Central memory CD4-positive, alpha-beta T cell (primary cell): Measurements from ENCODE around the gene CMTM5.

ENCODE experiments used
- DNase-seq: peaks from one replicate; pipeline ENCODE4 v3.0.0; 2022

CMTM5 gene

DNA sequence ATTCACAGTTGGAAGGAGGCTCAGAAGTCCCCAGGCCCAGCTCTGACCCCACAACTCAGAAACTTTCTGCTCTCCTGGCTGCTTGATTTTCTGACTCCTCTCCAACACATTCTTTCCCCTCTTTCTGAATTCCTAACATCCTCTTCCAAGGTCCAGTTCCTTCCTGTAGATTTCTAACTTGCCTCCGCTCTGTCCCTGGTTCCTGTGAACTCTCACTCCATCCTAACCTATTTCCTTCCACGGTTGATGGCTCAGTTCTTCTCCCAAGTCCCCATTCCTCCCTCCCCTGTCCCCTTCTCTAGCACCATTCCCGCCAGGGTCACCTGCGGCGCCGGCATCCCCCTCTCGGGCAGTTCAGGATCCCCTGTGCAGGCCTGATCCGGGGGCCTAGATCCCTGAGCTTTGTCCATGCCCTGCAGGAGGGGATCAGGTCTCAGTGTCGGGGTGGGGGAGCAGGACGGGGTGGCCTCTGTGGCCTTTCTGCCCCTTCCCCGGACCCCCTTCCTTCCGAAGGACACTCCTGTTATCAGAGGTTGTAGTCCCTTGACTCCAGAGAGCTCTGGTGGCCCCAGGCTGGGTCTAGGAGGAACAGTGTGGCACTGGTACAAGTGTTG lies 18.2 kb upstream of the CMTM5 start:
- DNase-seq, result no peak

GRCh38 chr14:23359167-23359626 lies 17.6 kb upstream of the CMTM5 start:
- no peak for DNase-seq

- DNase-seq, result no peak
Measured at GRCh38 chr14:23359722-23360447, 17.0 kb upstream of the CMTM5 start.

DNA sequence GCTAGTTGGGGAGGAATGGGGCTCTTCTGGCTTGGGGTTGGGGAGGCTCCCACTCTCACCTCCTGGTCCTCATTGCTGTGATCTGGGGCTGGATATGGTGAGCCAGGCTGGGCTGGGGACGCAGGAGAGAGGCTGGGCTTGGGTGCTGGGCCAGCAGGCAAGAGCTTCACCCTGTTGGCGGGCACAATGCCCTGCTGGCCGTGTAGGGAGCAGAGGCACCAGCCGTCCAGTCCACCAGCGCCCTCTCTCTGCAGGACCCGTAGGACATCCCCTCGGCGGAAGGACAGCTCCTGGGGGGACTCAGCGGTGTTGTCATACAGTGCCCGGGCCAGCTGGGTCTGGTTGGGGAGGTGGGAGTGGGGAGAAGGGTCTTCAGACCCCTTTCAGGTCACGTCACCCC lies 16.4 kb upstream of the CMTM5 start:
- no peak for DNase-seq

DNA sequence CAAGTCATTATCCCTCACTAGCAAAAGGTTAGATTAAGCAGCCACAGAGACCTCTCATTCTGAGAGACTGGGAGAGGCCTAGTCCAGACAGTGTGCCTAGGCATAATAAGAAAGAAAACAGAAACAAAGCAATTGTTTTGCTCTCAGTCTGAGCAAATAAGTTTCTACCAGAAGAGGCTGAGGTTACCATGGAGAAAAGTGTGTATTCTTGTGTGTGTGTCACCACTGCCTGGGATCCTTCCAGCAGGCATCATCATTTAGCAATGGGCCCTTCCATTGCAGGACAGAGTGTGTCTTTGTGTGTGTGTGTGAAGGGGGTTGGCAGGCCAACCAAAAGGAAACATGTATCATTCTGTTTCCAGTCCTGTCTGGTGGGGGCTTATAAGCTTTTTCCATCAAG lies 15.5 kb upstream of the CMTM5 start:
- DNase-seq, result no peak

DNA sequence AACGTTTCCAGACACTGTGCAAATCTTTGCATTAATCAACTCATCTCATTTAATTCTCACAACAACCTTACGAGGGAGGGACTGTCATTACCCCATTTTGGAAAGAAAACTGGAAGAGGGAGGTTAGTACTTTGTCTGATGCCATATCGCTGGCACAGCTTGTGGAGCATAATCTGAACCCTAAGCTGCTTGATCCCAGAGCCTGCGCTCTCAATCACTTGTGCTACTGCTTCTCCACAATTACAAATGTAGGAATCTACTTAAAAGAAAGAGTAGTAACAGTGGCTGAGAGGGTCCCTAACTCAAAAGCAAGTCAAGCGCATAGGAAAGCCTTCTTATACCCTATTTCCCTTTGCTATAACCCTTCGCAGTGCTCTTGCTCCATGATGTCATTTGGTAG lies 15.1 kb upstream of the CMTM5 start:
- DNase-seq, result no peak

GRCh38 chr14:23362200-23362599 lies 14.6 kb upstream of the CMTM5 start:
- DNase-seq, result no peak

GRCh38 chr14:23364164-23365035 lies 12.4 kb upstream of the CMTM5 start:
- no peak for DNase-seq

- no peak for DNase-seq
Measured at GRCh38 chr14:23365036-23365731, 11.7 kb upstream of the CMTM5 start, which contains the start of gene EFS. Gene EFS (minus strand): TSS chr14:23365172. CDS start chr14:23365025, 147 bp downstream.

- DNase-seq, result no peak
Measured at GRCh38 chr14:23365732-23366425, 11.0 kb upstream of the CMTM5 start.

- no peak for DNase-seq
Measured at GRCh38 chr14:23366426-23366921, 10.4 kb upstream of the CMTM5 start.

DNA sequence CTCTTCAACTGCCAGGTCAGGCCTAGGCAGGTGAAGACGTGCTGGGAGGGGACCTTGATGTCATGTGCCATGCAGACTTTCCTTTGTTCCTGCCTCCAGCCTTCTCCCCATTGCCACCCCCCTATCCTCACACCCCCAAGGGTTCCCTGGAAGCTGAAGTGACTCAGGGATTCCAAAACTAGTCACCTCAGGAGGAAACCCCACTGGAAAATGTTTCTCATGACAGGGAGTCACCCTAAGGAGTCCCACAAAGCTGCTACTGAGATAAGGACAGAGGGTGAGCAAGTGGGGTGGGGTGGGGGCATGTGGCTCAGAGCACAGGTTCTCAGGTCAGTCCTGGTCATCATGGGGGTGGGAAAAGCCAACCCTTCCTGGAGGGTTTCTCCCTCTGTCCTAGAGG lies 6.6 kb upstream of the CMTM5 start:
- DNase-seq, result no peak

GRCh38 chr14:23371865-23372264 lies 5.0 kb upstream of the CMTM5 start:
- no peak for DNase-seq

- no peak for DNase-seq
Measured at GRCh38 chr14:23372509-23372908, 4.3 kb upstream of the CMTM5 start, which contains the start of gene IL25. Gene IL25 (plus strand): TSS chr14:23372809.

- DNase-seq, result no peak
Measured at GRCh38 chr14:23373041-23373440, 3.8 kb upstream of the CMTM5 start.

DNA sequence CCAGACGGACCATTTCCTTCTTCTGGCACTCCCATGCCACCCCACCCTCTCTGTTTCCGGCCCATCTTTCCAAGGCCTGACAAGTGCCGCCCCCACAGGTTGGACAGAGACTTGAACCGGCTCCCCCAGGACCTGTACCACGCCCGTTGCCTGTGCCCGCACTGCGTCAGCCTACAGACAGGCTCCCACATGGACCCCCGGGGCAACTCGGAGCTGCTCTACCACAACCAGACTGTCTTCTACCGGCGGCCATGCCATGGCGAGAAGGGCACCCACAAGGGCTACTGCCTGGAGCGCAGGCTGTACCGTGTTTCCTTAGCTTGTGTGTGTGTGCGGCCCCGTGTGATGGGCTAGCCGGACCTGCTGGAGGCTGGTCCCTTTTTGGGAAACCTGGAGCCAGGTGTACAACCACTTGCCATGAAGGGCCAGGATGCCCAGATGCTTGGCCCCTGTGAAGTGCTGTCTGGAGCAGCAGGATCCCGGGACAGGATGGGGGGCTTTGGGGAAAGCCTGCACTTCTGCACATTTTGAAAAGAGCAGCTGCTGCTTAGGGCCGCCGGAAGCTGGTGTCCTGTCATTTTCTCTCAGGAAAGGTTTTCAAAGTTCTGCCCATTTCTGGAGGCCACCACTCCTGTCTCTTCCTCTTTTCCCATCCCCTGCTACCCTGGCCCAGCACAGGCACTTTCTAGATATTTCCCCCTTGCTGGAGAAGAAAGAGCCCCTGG lies 1.2 kb upstream of the CMTM5 start:
- DNase-seq, result no peak

- DNase-seq, result no peak
Measured at GRCh38 chr14:23377198-23377550, 328 bp downstream of the CMTM5 start.

- no peak for DNase-seq
Measured at GRCh38 chr14:23377573-23378563, 1.0 kb downstream of the CMTM5 start.

GRCh38 chr14:23378612-23379220 lies 1.9 kb downstream of the CMTM5 start:
- DNase-seq, result no peak
